GM23338 (cell line): ENCODE results near the gene ANTXR2. TPM values are rescaled to one million over a fixed set of nuclear protein-coding genes. Genes with fewer than 3 reads are reported as not detected.

Experiments used
- ATAC-seq: fragments of 200-7000 bp; cut with Tn5 transposase; 3 replicates; pipeline ENCODE4 v1.9.1; 2020
- DNase-seq: peaks from one replicate; pipeline ENCODE4 v3.0.0-alpha.2; 2015; ENCODE audit warnings: low spot score
- H2AFZ ChIP-seq: fragments of 200-600 bp; sonication (generic); 2 replicates; pipeline ENCODE4 v1.8.0; 2016; ENCODE audit warnings: antibody characterized with exemption, mild to moderate bottlenecking, moderate library complexity
- H3F3A ChIP-seq: fragments of 200-600 bp; sonication (generic); replicated peaks from 2 replicates; pipeline ENCODE4 v1.8.0; 2017; ENCODE audit warnings: antibody characterized with exemption, mixed run types, low read depth
- H3K27ac ChIP-seq: fragments of 200-600 bp; sonication (generic); 2 replicates; pipeline ENCODE4 v1.6.1; 2016; ENCODE audit warnings: low read depth
- H3K27me3 ChIP-seq: fragments of 200-600 bp; sonication (generic); 2 replicates; pipeline ENCODE4 v1.8.0; 2016; ENCODE audit warnings: mild to moderate bottlenecking, mixed run types, moderate library complexity; ENCODE audit not compliant: insufficient read depth
- H3K36me3 ChIP-seq: fragments of 200-600 bp; sonication (generic); 2 replicates; pipeline ENCODE4 v1.8.0; 2016; ENCODE audit warnings: mild to moderate bottlenecking; ENCODE audit not compliant: insufficient read depth
- H3K4me1 ChIP-seq: fragments of 200-600 bp; sonication (generic); 2 replicates; pipeline ENCODE4 v1.8.0; 2016; ENCODE audit warnings: mild to moderate bottlenecking, moderate library complexity; ENCODE audit not compliant: insufficient read depth
- H3K4me2 ChIP-seq: fragments of 200-600 bp; sonication (generic); 2 replicates; pipeline ENCODE4 v1.7.1; 2017; ENCODE audit warnings: mixed run types
- H3K4me3 ChIP-seq: fragments of 200-600 bp; sonication (generic); 2 replicates; pipeline ENCODE4 v1.6.1; 2016; ENCODE audit warnings: mixed run types
- H3K79me2 ChIP-seq: fragments of 200-600 bp; sonication (generic); replicated peaks from 2 replicates; pipeline ENCODE4 v1.8.0; 2017; ENCODE audit warnings: mild to moderate bottlenecking; ENCODE audit not compliant: insufficient read depth
- H3K9me2 ChIP-seq: fragments of 200-600 bp; sonication (generic); 2 replicates; pipeline ENCODE4 v1.8.0; 2017; ENCODE audit not compliant: insufficient read depth
- H4K20me1 ChIP-seq: fragments of 200-600 bp; sonication (generic); replicated peaks from 2 replicates; pipeline ENCODE4 v1.8.0; 2017; ENCODE audit warnings: mild to moderate bottlenecking; ENCODE audit not compliant: insufficient read depth
- H3K27ac Mint-ChIP-seq: 2 replicates; pipeline ENCODE4 v1.8.0; 2020; ENCODE audit warnings: inconsistent platforms, mild to moderate bottlenecking, moderate library complexity, mixed read lengths
- H3K27me3 Mint-ChIP-seq: 3 replicates; pipeline ENCODE4 v1.8.0; 2022; ENCODE audit warnings: low read depth, mild to moderate bottlenecking, moderate library complexity, mixed read lengths, inconsistent platforms; ENCODE audit not compliant: insufficient read depth, poor library complexity
- H3K36me3 Mint-ChIP-seq: 3 replicates; pipeline ENCODE4 v1.8.0; 2021; ENCODE audit warnings: low read depth, mild to moderate bottlenecking, inconsistent platforms, moderate library complexity, mixed read lengths
- H3K4me1 Mint-ChIP-seq: 3 replicates; pipeline ENCODE4 v1.8.0; 2020; ENCODE audit warnings: mild to moderate bottlenecking, inconsistent platforms, mixed read lengths
- H3K4me3 Mint-ChIP-seq: 3 replicates; pipeline ENCODE4 v1.8.0; 2021; ENCODE audit warnings: moderate library complexity, mild to moderate bottlenecking, inconsistent platforms, mixed read lengths
- H3K9me3 Mint-ChIP-seq: 3 replicates; pipeline ENCODE4 v1.8.0; 2020; ENCODE audit warnings: moderate library complexity, mild to moderate bottlenecking, inconsistent platforms, mixed read lengths
- CREB1 ChIP-seq: fragments of 250-450 bp; sonication (Bioruptor Pico); IDR thresholded peaks from 2 replicates; pipeline ENCODE4 v1.5.0; 2020; ENCODE audit warnings: low read depth, mild to moderate bottlenecking, moderate library complexity
- CTCF ChIP-seq, 2 experiments: fragments of 200-600 bp in 1 of 2; sonication (generic) in 1 of 2; conservative IDR thresholded peaks; 2 replicates each; pipeline versions ENCODE4 v1.5.1 to v1.6.1; 2016 to 2017; ENCODE audit warnings: antibody characterized with exemption in 2 of 2, low read depth in 2 of 2, mild to moderate bottlenecking in 2 of 2, moderate library complexity in 1 of 2
- ETS1 ChIP-seq: IDR thresholded peaks from 2 replicates; pipeline ENCODE4 v1.6.1; 2016; ENCODE audit warnings: antibody characterized with exemption
- EZH2 ChIP-seq: fragments of 200-600 bp; sonication (generic); IDR thresholded peaks from one replicate; pipeline ENCODE4 v1.8.0; 2017; ENCODE audit warnings: antibody characterized with exemption, mild to moderate bottlenecking, low read depth; ENCODE audit not compliant: unreplicated experiment
- EZH2phosphoT487 ChIP-seq: fragments of 200-600 bp; sonication (generic); IDR thresholded peaks from one replicate; pipeline ENCODE4 v1.8.1; 2018; ENCODE audit warnings: antibody characterized with exemption; ENCODE audit not compliant: unreplicated experiment
- JUNB ChIP-seq: IDR thresholded peaks from one replicate; pipeline ENCODE4 v1.6.1; 2016; ENCODE audit warnings: antibody characterized with exemption; ENCODE audit not compliant: unreplicated experiment
- NANOG ChIP-seq: IDR thresholded peaks from 2 replicates; pipeline ENCODE4 v1.6.1; 2016; ENCODE audit warnings: antibody characterized with exemption, borderline replicate concordance
- POLR2AphosphoS5 ChIP-seq: IDR thresholded peaks from 2 replicates; pipeline ENCODE4 v1.6.1; 2016; ENCODE audit warnings: antibody characterized with exemption, low read depth
- REST ChIP-seq: IDR thresholded peaks from one replicate; pipeline ENCODE4 v1.6.1; 2018; ENCODE audit warnings: antibody characterized with exemption; ENCODE audit not compliant: unreplicated experiment
- STAT1 ChIP-seq: IDR thresholded peaks from one replicate; pipeline ENCODE4 v1.6.1; 2016; ENCODE audit warnings: antibody characterized with exemption; ENCODE audit not compliant: unreplicated experiment
- ZNF114 ChIP-seq: fragments of 250-450 bp; sonication (Bioruptor Pico); IDR thresholded peaks from 2 replicates; pipeline ENCODE4 v1.5.0; 2020; ENCODE audit warnings: mild to moderate bottlenecking, moderate library complexity
- ZNF331 ChIP-seq: fragments of 250-450 bp; sonication (Bioruptor Pico); IDR thresholded peaks from 2 replicates; pipeline ENCODE4 v1.5.0; 2020; ENCODE audit warnings: low read depth, mild to moderate bottlenecking, moderate library complexity
- ZNF462 ChIP-seq: fragments of 250-450 bp; sonication (Bioruptor Pico); IDR thresholded peaks from 2 replicates; pipeline ENCODE4 v1.5.0; 2020; ENCODE audit warnings: mild to moderate bottlenecking, moderate library complexity
- polyA plus RNA-seq: library from polyadenylated mRNA; unstranded; fragments of >200 nt; fragmentation: Nextera tagmentation; extraction: Ambion mirVana; gene quantifications from 2 replicates; pipeline ENCODE4 v1.2.1, GENCODE V29; 2016
- total RNA-seq: library from RNA; depleted of rRNA; stranded (reverse); fragments of >200 nt; shearing (Covaris generic); gene quantifications from 2 replicates; pipeline ENCODE4 v1.2.3, GENCODE V29; 2014

Gene ANTXR2
- total and polyA plus RNA-seq, 2 experiments from 2014 or later: 2.0 to 5.3 TPM

- Histone ChIP-seq H3K36me3 (no peaks in the 10 kb centered on the region), H4K20me1 (no peaks in the 10 kb centered on the region), H3F3A (no peaks in the 10 kb centered on the region), H3K27ac (no peak overlapping the region), H2AFZ (no peak overlapping the region), H3K4me3 (no peak overlapping the region), H3K4me2 (no peak overlapping the region), H3K9me2 (no peaks in the 10 kb centered on the region), H3K27me3 (no peaks in the 10 kb centered on the region), H3K4me1 (no peaks in the 10 kb centered on the region), H3K79me2 (no peaks in the 10 kb centered on the region)
- H3K27me3 Mint-ChIP-seq: no peaks in the 10 kb centered on the region
- peaks cover 14% of the 10 kb centered on the region for H3K9me3 Mint-ChIP-seq
- H3K4me1 Mint-ChIP-seq: no peaks in the 10 kb centered on the region
- no peak overlapping the region for H3K27ac Mint-ChIP-seq
- DNase-seq: no peak
- TF ChIP-seq EZH2phosphoT487: no peak
- no peak for TF ChIP-seq JUNB
- TF ChIP-seq CTCF (conservative IDR thresholded peaks at IDR 0.05; ENCODE audit: low read depth in 2 of 2): no peak
- no peak for TF ChIP-seq ZNF114
- TF ChIP-seq ETS1: no peak
- TF ChIP-seq EZH2: no peak
- TF ChIP-seq CREB1 (CRISPR knock-in tag): no peak
- TF ChIP-seq POLR2AphosphoS5: no peak
- TF ChIP-seq NANOG: no peak
- no peak for TF ChIP-seq STAT1
- no peak for TF ChIP-seq ZNF462
- TF ChIP-seq ZNF331 (CRISPR knock-in tag): no peak
- no peak for TF ChIP-seq REST
- no peak for ATAC-seq
- peaks cover 10% of the 10 kb centered on the region; the same call in 2 of the 3 replicates for H3K36me3 Mint-ChIP-seq
- no peak overlapping the region for H3K4me3 Mint-ChIP-seq
Measured at GRCh38 chr4:80107374-80107773, 34.3 kb upstream of the ANTXR2 start.
